Fibroblast of lung (primary cell): ENCODE measurements around the gene SRD5A1.

Experiments
- EZH2 ChIP-seq: IDR thresholded peaks from 2 replicates; pipeline ENCODE4 v1.5.1; 2012; ENCODE audit warnings: low read length, control low read depth, mild to moderate bottlenecking; ENCODE audit errors: missing control alignments
- TF ChIP-seq, protein P1 (sequence below), 2 donors: IDR thresholded peaks in 1 of 2; conservative IDR thresholded peaks in 1 of 2; 1 replicate in 1 of 2; 2 replicates in 1 of 2; pipeline ENCODE4 v1.5.1; 2011 to 2012; ENCODE audit warnings: low read length in 2 of 2, control low read depth in 1 of 2, inconsistent platforms in 1 of 2, low read depth in 1 of 2, mild to moderate bottlenecking in 1 of 2

DNA sequence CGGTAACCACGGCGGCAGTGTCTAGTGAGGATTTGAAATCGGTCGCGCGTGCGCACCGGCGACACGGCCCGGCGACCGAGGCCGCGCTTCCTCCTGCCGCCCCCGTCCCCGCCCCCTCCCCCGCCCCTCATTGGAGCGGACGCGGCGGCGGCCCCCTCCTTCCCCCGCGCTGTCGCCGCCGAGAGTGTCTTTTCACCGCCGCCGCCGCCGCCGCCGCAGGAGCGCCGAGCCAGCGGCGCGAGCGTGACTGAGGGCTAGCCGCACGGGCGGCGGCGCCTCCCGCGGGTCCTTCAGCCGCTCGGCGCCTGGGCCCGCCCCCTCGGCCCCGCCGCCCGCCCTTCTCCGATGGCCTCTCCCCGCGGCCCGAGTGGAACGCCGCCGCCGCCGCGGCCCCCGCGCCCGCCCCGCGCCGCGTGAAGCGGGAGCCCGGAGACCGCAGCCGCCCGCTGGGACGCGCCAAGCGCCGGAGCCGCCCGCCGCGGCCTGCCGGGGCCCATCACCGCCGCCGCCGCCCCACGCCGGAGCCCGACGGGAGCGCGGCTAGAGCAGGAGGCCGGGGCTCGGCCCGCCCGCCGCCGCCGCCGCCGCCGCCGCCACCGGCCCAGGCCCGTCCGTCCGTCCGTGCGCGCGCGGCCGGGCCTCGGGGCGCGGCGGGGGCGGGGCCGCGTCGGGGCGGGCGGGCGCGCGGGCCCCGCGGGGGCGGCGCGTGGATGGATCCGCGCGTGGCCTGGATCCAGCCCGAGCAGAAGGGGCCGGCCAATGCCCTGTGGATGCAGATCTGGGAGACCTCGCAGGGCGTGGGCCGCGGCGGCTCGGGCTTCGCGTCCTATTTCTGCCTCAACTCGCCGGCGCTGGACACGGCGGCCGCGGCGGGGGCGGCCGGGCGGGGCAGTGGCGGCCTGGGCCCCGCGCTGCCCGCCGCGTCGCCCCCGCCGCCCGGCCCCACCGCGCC, 80.3 kb downstream of the SRD5A1 start, which contains the start of gene TENT4A:
- TF ChIP-seq EZH2: no peak
- TF ChIP-seq, protein P1, sequence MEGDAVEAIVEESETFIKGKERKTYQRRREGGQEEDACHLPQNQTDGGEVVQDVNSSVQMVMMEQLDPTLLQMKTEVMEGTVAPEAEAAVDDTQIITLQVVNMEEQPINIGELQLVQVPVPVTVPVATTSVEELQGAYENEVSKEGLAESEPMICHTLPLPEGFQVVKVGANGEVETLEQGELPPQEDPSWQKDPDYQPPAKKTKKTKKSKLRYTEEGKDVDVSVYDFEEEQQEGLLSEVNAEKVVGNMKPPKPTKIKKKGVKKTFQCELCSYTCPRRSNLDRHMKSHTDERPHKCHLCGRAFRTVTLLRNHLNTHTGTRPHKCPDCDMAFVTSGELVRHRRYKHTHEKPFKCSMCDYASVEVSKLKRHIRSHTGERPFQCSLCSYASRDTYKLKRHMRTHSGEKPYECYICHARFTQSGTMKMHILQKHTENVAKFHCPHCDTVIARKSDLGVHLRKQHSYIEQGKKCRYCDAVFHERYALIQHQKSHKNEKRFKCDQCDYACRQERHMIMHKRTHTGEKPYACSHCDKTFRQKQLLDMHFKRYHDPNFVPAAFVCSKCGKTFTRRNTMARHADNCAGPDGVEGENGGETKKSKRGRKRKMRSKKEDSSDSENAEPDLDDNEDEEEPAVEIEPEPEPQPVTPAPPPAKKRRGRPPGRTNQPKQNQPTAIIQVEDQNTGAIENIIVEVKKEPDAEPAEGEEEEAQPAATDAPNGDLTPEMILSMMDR (conservative IDR thresholded peaks at IDR 0.05 in 1 of 2, IDR thresholded peaks at IDR 0.05 in 1 of 2; ENCODE audit: low read depth in 1 of 2, low read length in 2 of 2): no peak
